ENCODE measurements around the gene ADORA1.

The ADORA1 gene

GRCh38 chr1:203122159-203122558, 5.4 kb upstream of the ADORA1 start:
- no peak for DNase-seq (ENCODE audit: low read depth)

- no peak for DNase-seq (ENCODE audit: low read depth)
These were observed 3.5 kb upstream of the ADORA1 start for GRCh38 chr1:203124011-203124410.

- no peak for DNase-seq (ENCODE audit: low read depth)
These were observed 2.8 kb upstream of the ADORA1 start for GRCh38 chr1:203124546-203125317.

GRCh38 chr1:203126151-203126865, 1.2 kb upstream of the ADORA1 start:
- no peak for DNase-seq (ENCODE audit: low read depth)

GRCh38 chr1:203126866-203127665, 460 bp upstream of the ADORA1 start:
- no peak for DNase-seq (ENCODE audit: low read depth)

- DNase-seq (ENCODE audit: low read depth) = no peak
These were observed 847 bp downstream of the ADORA1 start for GRCh38 chr1:203128431-203128715.

GRCh38 chr1:203128716-203129500, 1.4 kb downstream of the ADORA1 start:
- DNase-seq (ENCODE audit: low read depth) = no peak

- no peak for DNase-seq (ENCODE audit: low read depth)
These were observed 2.1 kb downstream of the ADORA1 start for GRCh38 chr1:203129501-203130231.

GRCh38 chr1:203130358-203130985, 2.9 kb downstream of the ADORA1 start:
- DNase-seq (ENCODE audit: low read depth) = no peak

GRCh38 chr1:203131548-203132200, 4.1 kb downstream of the ADORA1 start:
- DNase-seq (ENCODE audit: low read depth) = no peak

- no peak for DNase-seq (ENCODE audit: low read depth)
These were observed 6.6 kb downstream of the ADORA1 start for GRCh38 chr1:203133970-203134725.

- no peak for DNase-seq (ENCODE audit: low read depth)
These were observed 8.2 kb downstream of the ADORA1 start for GRCh38 chr1:203135636-203136305.

GRCh38 chr1:203136409-203137042, 9.0 kb downstream of the ADORA1 start:
- no peak for DNase-seq (ENCODE audit: low read depth)

GRCh38 chr1:203137324-203137723, 9.8 kb downstream of the ADORA1 start:
- DNase-seq (ENCODE audit: low read depth) = no peak

- DNase-seq (ENCODE audit: low read depth) = no peak
These were observed 10.5 kb downstream of the ADORA1 start for GRCh38 chr1:203138066-203138465.

- DNase-seq (ENCODE audit: low read depth) = no peak
These were observed 12.5 kb downstream of the ADORA1 start for GRCh38 chr1:203139976-203140475.

- DNase-seq (ENCODE audit: low read depth) = no peak
These were observed 13.4 kb downstream of the ADORA1 start for GRCh38 chr1:203140743-203141520.

- no peak for DNase-seq (ENCODE audit: low read depth)
These were observed 14.6 kb downstream of the ADORA1 start for GRCh38 chr1:203142124-203142523.
